Measurements from ENCODE around the gene DISP2.
A peak's percentile ranks its signal among the peaks of the same experiment; 100 is the strongest.

DISP2 gene

DNA sequence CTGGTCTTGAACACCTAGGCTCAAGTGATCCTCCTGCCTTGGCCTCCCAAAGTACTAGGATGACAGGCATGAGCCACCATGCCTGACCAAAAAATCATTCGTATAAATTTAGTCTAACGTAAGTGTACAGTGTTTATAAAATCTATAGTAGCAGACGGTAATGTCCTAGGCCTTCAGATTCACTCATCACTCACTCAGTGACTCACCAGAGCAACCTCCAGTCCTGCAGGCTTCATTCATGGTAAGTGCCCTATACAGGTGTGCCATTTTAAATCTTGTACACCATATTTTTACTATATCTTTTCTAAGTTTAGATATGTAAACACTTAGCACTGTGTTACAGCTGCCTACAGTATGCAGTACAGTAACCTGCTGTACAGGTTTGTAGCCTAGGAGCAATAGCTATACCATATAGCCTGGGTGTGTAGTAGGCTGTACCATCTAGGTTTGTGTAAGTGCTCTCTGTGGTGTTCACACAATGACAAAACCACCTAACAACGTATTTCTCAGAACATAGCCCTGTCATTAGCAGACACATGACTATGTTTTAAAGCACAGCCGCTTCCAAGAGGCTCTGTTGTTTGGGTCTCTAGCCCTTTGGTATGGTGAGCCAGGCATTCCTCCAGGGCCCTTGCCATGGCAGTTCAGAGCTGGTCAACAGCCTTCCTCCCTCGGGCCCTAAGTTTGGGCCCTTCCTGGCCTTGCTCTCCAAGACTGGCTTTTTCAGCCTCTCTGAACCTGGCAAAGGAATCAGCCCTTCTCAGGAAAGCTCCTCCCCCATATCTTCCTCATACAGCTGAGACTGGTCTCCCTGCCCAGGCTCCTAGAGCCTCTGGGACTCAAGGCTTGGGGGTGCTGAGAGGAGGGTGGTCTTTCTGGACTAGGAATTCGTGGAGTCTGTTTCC is 15.4 kb upstream of the DISP2 start:
- no peak for DNase-seq (ENCODE audit: low read depth in 2 of 2)

- no peak for DNase-seq (ENCODE audit: low read depth in 2 of 2)
Measured at GRCh38 chr15:40343512-40343911, 14.5 kb upstream of the DISP2 start.

GRCh38 chr15:40344217-40344616 is 13.8 kb upstream of the DISP2 start:
- no peak for DNase-seq (ENCODE audit: low read depth in 2 of 2)

DNA sequence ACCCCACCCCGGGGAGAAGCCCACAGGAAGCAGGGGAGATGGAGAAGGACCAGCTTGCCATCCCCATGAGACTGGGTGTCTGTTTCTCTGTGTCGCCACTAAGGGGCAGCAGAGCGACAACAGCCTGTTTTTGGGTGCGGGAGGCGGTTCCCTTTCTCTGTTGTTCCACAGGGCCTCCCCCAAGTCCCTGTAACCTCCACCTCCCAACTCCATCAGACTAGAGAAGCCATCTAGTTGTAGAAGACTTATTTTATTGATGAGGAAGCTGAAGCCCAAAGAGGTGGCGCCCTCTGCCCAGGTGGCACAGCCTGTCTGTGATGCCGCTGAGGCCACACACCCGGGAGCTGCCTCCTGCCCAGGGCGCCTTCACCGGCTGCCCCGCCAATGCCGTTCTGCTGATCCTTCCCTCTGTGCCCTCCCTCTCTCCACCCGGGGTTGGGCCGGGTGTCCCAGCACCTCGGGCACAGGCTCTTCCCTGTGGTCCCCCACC is 13.3 kb upstream of the DISP2 start:
- peak; percentile 51 to 59 for DNase-seq (ENCODE audit: low read depth in 2 of 2)

GRCh38 chr15:40345225-40345866 is 12.7 kb upstream of the DISP2 start:
- DNase-seq (ENCODE audit: low read depth in 2 of 2): no peak

DNA sequence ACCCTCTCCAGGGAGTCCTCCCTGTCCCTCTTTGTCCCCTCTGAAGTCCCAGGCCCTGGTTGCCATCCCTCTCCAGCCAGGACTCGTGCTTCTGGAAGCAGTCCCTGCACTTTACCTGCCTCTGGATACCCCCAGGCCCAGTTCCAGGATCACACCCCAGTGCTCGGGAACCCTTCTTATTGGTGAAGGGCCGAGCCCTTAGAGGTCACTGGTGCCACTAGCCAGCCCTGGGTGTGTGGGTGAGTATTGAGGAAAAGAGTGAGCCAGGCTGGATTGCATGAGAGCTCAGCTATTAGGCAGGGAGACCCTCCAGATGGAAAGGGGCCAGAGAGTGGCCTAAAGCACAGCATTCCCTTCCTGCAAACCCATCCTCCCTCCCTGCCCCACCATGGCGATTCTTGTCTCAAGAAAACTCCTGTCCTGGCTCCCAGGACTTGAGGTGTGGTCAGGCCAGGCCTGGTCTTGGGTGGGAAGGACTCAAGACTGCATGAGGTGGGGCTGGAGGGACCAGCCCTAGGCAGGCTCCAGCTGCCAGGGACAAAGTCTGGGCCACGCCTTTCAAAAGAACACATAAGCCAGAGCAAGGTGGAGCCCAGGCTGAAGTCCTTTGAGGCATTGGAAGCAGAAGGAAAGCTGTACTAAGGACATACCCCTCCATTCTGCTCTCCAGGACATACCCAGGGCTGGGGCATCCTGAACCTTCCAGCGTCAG is 12.0 kb upstream of the DISP2 start:
- no peak for DNase-seq (ENCODE audit: low read depth in 2 of 2)

DNA sequence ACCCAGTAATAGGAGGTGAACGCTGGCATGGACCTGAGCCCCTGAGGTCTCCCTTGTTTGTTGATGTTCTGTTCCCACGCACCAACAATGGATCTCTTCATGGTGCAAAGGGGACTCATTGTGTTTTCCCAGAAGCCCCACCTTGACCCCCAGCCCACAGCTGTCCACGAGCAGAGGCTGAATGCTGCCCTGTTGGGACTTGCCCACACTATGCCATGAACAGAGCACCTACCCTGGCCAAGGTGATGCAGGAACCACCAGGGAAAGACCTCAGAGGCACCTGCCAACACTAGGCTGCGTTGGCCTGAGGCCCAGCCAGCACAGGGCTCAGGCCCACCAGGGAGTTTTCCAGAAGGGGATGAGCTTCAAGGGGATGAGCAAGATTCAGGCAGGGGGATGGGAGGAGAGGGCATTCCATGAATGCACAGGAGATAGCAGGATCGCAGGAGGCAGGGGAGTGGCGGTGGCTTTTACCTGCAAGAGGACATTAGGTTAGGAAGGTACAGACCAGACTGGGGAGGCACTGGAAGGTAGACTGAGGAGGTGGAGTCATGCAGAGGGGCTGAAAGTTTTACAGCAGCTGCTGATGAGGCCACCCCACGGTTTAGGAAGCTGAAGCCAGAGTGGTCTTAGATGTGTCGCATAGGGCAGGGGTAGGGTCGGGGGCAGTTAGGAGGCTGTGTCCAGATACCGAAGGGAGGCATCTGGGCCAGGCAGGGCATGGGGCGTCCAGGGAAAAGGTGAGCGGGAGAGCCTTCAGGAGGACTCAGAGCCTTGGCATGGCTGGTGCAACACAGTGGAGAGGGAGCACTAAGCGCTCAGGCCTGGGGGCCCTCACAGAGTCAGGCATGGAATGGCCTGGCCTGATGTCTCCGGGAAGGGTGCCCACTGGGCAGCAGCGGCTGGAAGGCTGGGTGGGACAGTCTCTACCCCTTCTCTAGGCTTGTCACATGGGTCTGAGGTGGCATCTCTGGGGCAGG is 11.2 kb upstream of the DISP2 start:
- DNase-seq (ENCODE audit: low read depth in 2 of 2): no peak

DNA sequence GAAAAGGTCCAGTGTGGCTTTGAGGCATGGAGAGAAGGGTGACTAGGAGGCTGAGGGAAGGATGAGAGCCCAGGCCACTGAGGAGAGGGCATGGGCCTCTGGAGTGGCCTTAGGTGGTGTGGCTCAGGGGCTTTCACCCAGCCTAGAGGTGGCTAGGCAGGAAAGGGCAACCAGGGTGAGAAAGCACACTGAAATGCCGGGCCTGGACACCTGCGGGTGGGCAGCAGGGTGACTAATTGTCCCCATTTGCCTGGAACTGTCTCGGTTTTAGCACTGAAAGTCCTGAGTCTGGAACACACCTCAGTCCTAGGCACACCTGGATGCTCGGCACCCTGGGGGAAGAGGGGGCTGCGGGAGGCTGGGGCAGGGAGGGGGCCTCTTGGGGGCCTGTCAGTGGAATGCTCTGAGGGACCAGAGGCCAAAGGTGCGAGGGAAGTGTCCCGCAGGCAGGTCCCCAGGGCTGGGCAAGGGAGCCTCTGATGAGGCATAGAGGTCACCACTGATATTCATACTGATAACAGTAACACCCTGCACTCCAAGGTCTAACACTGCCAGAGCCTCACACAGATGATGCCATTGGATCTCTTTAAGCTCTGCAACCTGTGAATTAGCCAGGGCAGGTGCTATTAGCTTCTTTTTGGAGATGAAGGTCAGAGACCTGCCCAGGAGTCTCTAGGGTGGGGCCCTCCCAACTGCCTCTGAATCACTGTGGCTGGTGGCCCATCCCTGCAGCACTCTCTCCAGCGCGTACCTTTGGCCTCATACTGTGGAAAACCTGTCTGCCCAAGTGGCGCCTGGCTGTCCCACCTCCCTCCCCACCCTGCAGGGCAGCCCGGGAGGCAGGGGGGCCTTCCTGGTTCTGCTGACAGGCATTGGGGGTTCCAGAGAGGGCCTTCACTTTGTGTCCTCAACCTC is 10.2 kb upstream of the DISP2 start:
- no peak for DNase-seq (ENCODE audit: low read depth in 2 of 2)

GRCh38 chr15:40348474-40348870 is 9.5 kb upstream of the DISP2 start:
- no peak for DNase-seq (ENCODE audit: low read depth in 2 of 2)

DNA sequence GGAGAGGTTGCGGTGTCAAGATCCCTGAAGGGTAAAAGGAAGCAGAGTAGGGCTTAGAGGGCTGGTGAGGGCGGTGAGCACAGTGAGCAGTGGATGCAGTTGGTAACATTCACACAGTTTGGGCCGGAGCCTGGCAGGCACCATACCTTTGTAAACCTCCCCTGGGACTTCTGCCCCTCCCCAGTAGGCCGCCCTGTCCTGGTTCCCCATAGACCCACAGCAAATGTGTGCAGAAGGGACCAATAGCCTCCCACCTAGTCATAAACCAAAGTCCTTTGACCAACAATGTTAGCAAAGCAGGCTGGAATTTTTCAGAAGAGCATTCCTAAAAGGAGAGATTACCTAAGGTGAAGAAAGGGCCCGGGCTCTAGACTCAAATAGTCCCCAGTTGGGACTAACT is 8.9 kb upstream of the DISP2 start:
- no peak for DNase-seq (ENCODE audit: low read depth in 2 of 2)

DNA sequence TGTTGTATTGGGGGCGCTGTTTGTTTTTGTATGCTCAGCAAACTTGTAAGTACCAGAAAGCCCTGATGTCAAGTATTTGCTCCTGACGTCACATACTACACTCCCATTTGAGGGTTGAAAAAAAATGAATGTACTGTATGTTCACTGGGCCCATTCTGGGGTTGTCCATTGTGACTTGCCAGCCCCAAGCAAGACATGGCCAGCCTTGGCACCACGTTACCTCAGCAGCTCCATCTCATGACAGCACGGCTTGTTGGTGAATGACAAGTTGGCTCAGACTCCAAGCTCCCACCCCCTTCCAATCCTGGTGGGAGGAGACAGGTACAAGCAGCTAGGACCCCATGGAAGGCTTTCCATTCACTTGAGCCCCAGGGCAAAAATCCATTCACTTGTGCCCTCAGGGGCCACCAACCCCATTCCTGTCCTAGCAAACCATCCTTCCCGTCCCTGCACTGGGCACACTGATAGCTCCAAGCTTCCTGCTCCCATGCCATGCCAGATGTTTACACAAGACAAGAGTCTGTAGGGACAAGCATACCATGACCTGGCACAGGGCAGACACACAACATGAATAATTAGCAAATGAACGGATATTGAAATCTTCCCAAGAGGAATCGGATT is 5.6 kb upstream of the DISP2 start:
- DNase-seq (ENCODE audit: low read depth in 2 of 2): no peak

GRCh38 chr15:40353697-40354096 is 4.3 kb upstream of the DISP2 start:
- DNase-seq (ENCODE audit: low read depth in 2 of 2): no peak

GRCh38 chr15:40354408-40355171 is 3.4 kb upstream of the DISP2 start:
- no peak for DNase-seq (ENCODE audit: low read depth in 2 of 2)

DNA sequence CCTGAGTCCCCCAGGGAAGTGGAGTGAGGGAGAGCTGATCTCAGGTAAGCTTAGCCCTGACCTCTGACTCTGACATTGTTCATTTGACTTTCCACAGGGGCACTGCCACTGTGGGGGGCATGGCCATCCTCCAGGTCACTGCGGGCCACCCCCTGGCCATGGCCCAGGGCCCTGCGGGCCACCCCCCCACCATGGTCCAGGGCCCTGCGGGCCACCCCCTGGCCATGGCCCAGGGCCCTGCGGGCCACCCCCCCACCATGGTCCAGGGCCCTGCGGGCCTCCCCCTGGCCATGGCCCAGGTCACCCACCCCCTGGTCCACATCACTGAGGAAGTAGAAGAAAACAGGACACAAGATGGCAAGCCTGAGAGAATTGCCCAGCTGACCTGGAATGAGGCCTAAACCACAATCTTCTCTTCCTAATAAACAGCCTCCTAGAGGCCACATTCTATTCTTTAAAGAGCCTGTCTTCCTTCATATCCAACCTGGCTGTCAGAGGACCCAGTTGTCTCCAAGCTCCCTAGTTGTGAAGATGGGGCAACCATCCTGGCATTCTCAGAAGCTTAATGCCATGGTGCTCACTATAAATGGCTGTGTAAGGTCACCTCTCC is 1.9 kb upstream of the DISP2 start:
- no peak for DNase-seq (ENCODE audit: low read depth in 2 of 2)

DNA sequence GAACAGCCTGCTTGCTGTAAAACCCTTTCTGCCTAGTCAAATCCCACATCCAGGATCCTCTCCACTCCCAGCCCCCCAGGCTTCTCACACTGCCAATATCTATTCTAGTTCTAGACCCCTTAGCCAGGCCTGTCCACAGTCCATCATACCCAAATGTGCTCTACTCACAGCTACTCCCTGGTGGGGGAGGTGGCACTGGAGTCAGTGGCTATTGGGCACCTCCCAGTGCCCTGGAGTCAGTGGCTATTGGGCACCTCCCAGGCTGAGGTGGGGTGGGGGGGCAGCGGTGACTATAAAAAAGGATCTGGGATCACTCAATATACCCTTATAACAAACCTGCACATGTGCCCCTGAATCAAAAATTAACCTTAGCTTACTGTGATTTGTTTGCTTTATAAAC is 773 bp upstream of the DISP2 start:
- DNase-seq (ENCODE audit: low read depth in 2 of 2): no peak

GRCh38 chr15:40358471-40359353 is 693 bp downstream of the DISP2 start:
- no peak for DNase-seq (ENCODE audit: low read depth in 2 of 2)

GRCh38 chr15:40360015-40360414 is 2.0 kb downstream of the DISP2 start:
- no peak for DNase-seq (ENCODE audit: low read depth in 2 of 2)

- DNase-seq (ENCODE audit: low read depth in 2 of 2): no peak
Measured at GRCh38 chr15:40361640-40362039, 3.6 kb downstream of the DISP2 start.
